ENCODE measurements around the gene SMIM8. TPM values are rescaled to one million over a fixed set of nuclear protein-coding genes. Genes with fewer than 3 reads are reported as not detected.

SMIM8 gene
- polyA plus RNA-seq, 1 donor from 2014 or later, result 30.6 TPM

GRCh38 chr6:87357479-87358196, 35.2 kb downstream of the SMIM8 start:
- Histone ChIP-seq H3K36me3 (ENCODE audit: insufficient read depth, low read length) (no peaks in the 10 kb centered on the region), H4K20me1 (ENCODE audit: insufficient read depth) (no peaks in the 10 kb centered on the region), H3K4me3 (ENCODE audit: low read length) (no peak overlapping the region), H3K27ac (ENCODE audit: low read length) (no peak overlapping the region), H3F3A (ENCODE audit: insufficient read depth, low read length, poor library complexity, severe bottlenecking) (no peaks in the 10 kb centered on the region), H3K27me3 (ENCODE audit: insufficient read depth, low read depth, low read length) (no peaks in the 10 kb centered on the region), H3K4me2 (ENCODE audit: low read length) (no peak overlapping the region), H3K9ac (ENCODE audit: low read length) (no peak overlapping the region), H3K79me2 (replicated peaks; ENCODE audit: insufficient read depth, low read length) (no peaks in the 10 kb centered on the region), H2AFZ (ENCODE audit: low read depth, low read length) (no peak overlapping the region), H3K9me3 (ENCODE audit: low read length) (no peaks in the 10 kb centered on the region), H3K9me2 (ENCODE audit: insufficient read depth, low read length) (no peaks in the 10 kb centered on the region)
- no peak for TF ChIP-seq REST (IDR thresholded peaks at IDR 0.05; ENCODE audit: borderline replicate concordance)
- TF ChIP-seq EP300 (conservative IDR thresholded peaks at IDR 0.05; ENCODE audit: poor library complexity, severe bottlenecking), result no peak

GRCh38 chr6:87364602-87365252, 42.3 kb downstream of the SMIM8 start:
- no peaks in the 10 kb centered on the region for H3F3A ChIP-seq (ENCODE audit: insufficient read depth, low read length, poor library complexity, severe bottlenecking)
- H3K9ac ChIP-seq (ENCODE audit: low read length), result no peak overlapping the region
- no peaks in the 10 kb centered on the region for H3K9me2 ChIP-seq (ENCODE audit: insufficient read depth, low read length)
- H3K9me3 ChIP-seq (ENCODE audit: low read length), result no peaks in the 10 kb centered on the region
- no peak overlapping the region for H2AFZ ChIP-seq (ENCODE audit: low read depth, low read length)
- TF ChIP-seq, protein P1, sequence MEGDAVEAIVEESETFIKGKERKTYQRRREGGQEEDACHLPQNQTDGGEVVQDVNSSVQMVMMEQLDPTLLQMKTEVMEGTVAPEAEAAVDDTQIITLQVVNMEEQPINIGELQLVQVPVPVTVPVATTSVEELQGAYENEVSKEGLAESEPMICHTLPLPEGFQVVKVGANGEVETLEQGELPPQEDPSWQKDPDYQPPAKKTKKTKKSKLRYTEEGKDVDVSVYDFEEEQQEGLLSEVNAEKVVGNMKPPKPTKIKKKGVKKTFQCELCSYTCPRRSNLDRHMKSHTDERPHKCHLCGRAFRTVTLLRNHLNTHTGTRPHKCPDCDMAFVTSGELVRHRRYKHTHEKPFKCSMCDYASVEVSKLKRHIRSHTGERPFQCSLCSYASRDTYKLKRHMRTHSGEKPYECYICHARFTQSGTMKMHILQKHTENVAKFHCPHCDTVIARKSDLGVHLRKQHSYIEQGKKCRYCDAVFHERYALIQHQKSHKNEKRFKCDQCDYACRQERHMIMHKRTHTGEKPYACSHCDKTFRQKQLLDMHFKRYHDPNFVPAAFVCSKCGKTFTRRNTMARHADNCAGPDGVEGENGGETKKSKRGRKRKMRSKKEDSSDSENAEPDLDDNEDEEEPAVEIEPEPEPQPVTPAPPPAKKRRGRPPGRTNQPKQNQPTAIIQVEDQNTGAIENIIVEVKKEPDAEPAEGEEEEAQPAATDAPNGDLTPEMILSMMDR (IDR thresholded peaks at IDR 0.05; ENCODE audit: poor library complexity, severe bottlenecking), result no peak
- TF ChIP-seq RAD21 (conservative IDR thresholded peaks at IDR 0.05), result no peak
- no peak for TF ChIP-seq POLR2AphosphoS5 (IDR thresholded peaks at IDR 0.05)
- TF ChIP-seq SMC3 (conservative IDR thresholded peaks at IDR 0.05; ENCODE audit: poor library complexity), result no peak
- TF ChIP-seq MXI1 (conservative IDR thresholded peaks at IDR 0.05; ENCODE audit: poor library complexity, severe bottlenecking), result no peak
- TF ChIP-seq TAF1 (IDR thresholded peaks at IDR 0.05; ENCODE audit: low read depth), result no peak
- TF ChIP-seq EZH2 (IDR thresholded peaks at IDR 0.05; ENCODE audit: borderline replicate concordance, insufficient read depth, low read length, poor library complexity, severe bottlenecking), result no peak
- TF ChIP-seq EP300 (conservative IDR thresholded peaks at IDR 0.05; ENCODE audit: poor library complexity, severe bottlenecking), result no peak
- TF ChIP-seq REST (IDR thresholded peaks at IDR 0.05; ENCODE audit: borderline replicate concordance), result no peak
- no peaks in the 10 kb centered on the region for H3K36me3 ChIP-seq (ENCODE audit: insufficient read depth, low read length)
- H3K79me2 ChIP-seq (replicated peaks; ENCODE audit: insufficient read depth, low read length), result no peaks in the 10 kb centered on the region
- H4K20me1 ChIP-seq (ENCODE audit: insufficient read depth), result no peaks in the 10 kb centered on the region
- H3K4me3 ChIP-seq (ENCODE audit: low read length), result no peak overlapping the region
- H3K27ac ChIP-seq (ENCODE audit: low read length), result no peak overlapping the region
- no peaks in the 10 kb centered on the region for H3K27me3 ChIP-seq (ENCODE audit: insufficient read depth, low read depth, low read length)
- no peak overlapping the region for H3K4me2 ChIP-seq (ENCODE audit: low read length)

Data from neural cell (in vitro differentiated cells).